Activated T-helper 1 cell treated with anti-CD3 and anti-CD28 coated beads, Interleukin-12 subunit alpha, Interleukin-12 subunit beta, Interleukin-2, Interleukin-4 antibody, amounts not matched to agents 30 ng/mL and 10 ng/mL and 1 ng/mL, durations not matched to agents 14 hours and 24 hours and 36 hours (primary cell): Measurements from ENCODE around the gene SECTM1. TPM values are rescaled to one million over a fixed set of nuclear protein-coding genes. Genes with fewer than 3 reads are reported as not detected.

Experiments
- DNase-seq: peaks from one replicate; pipeline ENCODE4 v3.0.0; 2021; ENCODE audit warnings: low spot score
- H3K27ac Mint-ChIP-seq: one replicate; pipeline ENCODE4 v1.8.0; 2021; ENCODE audit warnings: mild to moderate bottlenecking, mixed read lengths
- H3K27me3 Mint-ChIP-seq: one replicate; pipeline ENCODE4 v1.8.0; 2022; ENCODE audit warnings: mild to moderate bottlenecking, moderate library complexity, mixed read lengths; ENCODE audit not compliant: insufficient read depth
- H3K36me3 Mint-ChIP-seq: one replicate; pipeline ENCODE4 v1.8.0; 2021; ENCODE audit warnings: low read depth, mixed read lengths
- H3K4me1 Mint-ChIP-seq: one replicate; pipeline ENCODE4 v1.8.0; 2021; ENCODE audit warnings: low read depth, mixed read lengths
- H3K4me3 Mint-ChIP-seq: one replicate; pipeline ENCODE4 v1.8.0; 2021; ENCODE audit warnings: mild to moderate bottlenecking, moderate library complexity, mixed read lengths
- H3K9me3 Mint-ChIP-seq: one replicate; pipeline ENCODE4 v1.8.0; 2021; ENCODE audit warnings: mixed read lengths
- intact Hi-C: fragments of 100-400 bp; cut with micrococcal nuclease; formaldehyde crosslinking; loops from one replicate; pipeline ENCODE4 v1.15.1; 2024
- total RNA-seq: library from RNA; stranded (reverse); gene quantifications from 2 replicates; pipeline ENCODE4 v1.2.3, GENCODE V29; 2022

Gene SECTM1
- total RNA-seq, 1 donor from 2014 or later, result 4.2 TPM

GRCh38 chr17:82303944-82304808 lies 29.4 kb downstream of the SECTM1 start:
- Mint-ChIP-seq H3K27me3 (no peaks in the 10 kb centered on the region), H3K36me3 (peaks cover 2% of the 10 kb centered on the region), H3K4me3 (no peak overlapping the region), H3K27ac (peak overlapping the region; percentile 12), H3K9me3 (no peaks in the 10 kb centered on the region), H3K4me1 (peaks cover 60% of the 10 kb centered on the region)
- no peak for DNase-seq
- intact Hi-C loops, result loop anchor here (2.0 kb wide), 1 partner anchor 13 kb away; the partner anchor contains the start of gene CD7

DNA sequence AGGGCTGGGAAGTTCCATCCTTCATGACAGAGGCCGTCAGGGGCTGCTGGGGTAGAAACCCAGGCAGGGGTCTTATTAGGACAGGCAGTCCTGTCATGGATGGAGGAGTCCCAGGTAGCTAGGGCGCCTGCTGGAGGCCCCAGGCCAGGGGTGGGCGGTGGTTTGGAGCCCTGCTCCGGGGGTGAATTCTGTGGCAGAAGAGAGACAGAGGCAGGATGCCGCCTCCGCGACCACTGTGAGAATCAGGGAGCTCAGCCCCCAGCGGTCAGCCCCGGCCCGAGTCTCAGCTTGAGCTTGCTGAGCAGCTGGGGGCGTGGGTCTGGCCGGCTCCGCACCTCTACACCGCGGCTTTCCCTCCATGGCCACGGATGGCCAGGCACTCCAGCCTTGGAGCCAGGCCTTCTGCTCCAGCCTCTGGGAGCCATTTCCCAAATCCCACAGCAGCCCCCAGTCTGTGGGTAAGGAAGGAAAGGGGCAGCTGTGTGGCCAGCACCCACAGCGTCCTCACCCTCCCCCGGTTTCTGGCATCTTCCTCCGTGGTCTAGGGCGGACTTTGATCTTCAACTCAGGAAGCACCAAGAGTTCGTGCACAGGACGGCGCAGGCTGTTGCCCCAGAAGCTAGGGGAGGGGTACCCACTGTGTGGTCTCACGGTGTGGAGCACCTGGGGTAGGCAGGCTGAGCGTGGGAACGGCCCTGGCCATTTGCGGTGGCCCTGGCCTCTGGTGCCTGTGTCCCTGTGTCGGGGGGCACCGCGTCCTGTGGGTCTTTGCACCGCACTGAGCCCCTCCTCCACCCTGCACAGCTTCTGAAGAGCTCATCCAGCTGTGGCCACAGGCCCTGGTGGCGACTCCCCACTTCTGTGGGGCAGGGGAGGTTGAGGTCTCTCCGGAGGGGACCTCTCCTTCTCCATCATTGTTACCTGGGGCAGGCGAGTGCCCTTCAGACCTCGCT lies 30.3 kb downstream of the SECTM1 start:
- peak overlapping the region; percentile 77 for H3K4me3 Mint-ChIP-seq
- H3K36me3 Mint-ChIP-seq, result peaks cover 2% of the 10 kb centered on the region
- H3K27ac Mint-ChIP-seq, result peak overlapping the region; percentile 82
- intact Hi-C loops, result loop anchor here (2.0 kb wide), 1 partner anchor 14 kb away; the partner anchor contains the start of gene CD7
- H3K4me1 Mint-ChIP-seq, result peaks cover 69% of the 10 kb centered on the region
- H3K9me3 Mint-ChIP-seq, result no peaks in the 10 kb centered on the region
- no peak for DNase-seq
- no peaks in the 10 kb centered on the region for H3K27me3 Mint-ChIP-seq

- Mint-ChIP-seq H3K4me1 (peaks cover 71% of the 10 kb centered on the region), H3K4me3 (peak overlapping the region; percentile 81), H3K9me3 (no peaks in the 10 kb centered on the region), H3K27ac (peak overlapping the region; percentile 94), H3K36me3 (no peaks in the 10 kb centered on the region), H3K27me3 (no peaks in the 10 kb centered on the region)
- DNase-seq, result no peak
- intact Hi-C loops, result loop anchor here (2.0 kb wide), 1 partner anchor 14 kb away; the partner anchor contains the start of gene CD7
Observed at GRCh38 chr17:82302568-82302963, 31.0 kb downstream of the SECTM1 start.

DNA sequence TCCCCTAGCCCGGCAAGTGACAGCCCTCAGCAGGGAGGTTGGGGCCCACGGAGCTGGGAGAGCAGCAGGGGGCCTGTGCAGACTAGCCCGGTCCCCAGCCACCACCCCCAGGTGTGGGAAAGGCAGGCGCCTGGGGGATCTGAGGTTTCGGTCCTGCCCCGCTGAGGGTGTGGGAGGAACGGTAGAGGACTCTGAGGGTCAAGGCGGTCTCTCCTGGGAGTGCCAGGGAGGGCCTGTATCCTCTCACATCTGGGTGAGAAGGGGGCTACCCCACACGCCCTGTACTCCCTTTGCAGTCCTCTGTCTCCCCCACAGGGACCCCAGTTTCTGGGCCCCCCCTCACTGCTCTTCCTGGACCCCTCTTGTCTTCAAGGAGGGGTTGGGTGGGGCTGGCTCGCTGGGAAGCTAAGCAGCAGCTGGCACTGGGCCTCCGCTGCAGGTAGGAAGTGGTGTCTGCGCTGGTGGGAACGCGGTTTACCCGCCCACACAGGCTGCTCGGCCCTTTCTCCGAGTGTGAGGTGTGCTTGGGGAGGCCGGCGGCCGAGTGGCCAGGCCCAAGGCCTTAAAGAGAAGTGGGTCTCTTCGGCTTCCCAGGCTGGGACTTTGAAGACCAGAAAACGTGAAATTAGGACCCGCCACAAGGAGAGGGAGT lies 31.5 kb downstream of the SECTM1 start:
- intact Hi-C loops, result loop anchor here (2.0 kb wide), 1 partner anchor 15 kb away; the partner anchor contains the start of gene CD7
- peak; percentile 64 for DNase-seq
- Mint-ChIP-seq H3K4me3 (peak overlapping the region; percentile 81), H3K36me3 (no peaks in the 10 kb centered on the region), H3K9me3 (no peaks in the 10 kb centered on the region), H3K27ac (peak overlapping the region; percentile 94), H3K4me1 (peaks cover 76% of the 10 kb centered on the region), H3K27me3 (no peaks in the 10 kb centered on the region)

DNA sequence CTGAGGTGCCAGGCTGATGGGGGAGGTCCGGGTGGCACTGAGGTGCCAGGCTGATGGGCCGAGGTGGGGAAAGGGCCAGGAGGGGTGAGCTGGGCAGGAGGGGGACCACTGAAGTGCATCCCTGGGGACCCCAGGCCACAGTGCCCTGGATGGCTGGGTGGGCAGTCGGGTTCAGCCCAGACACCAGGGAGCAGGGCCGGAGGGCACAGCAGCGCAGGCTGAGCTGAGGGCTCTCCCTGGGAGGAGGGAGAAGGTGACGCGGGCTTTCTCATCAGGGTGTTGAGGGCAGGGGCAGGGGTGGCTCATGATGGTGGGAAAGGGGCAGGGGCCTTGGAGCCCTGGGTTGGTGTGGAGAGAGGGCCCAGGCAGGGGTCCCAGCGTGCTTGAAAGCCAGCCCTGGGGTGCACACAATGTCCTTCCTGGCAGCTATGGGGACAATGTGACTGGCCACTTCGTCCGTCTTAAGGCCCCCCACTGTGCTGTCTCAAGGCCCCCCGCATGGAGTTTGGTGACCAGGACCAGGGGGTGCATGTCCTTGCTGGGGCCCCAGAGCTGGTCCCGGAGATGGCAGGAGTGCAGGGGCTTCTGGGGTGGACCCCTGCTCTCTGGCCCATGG lies 32.2 kb downstream of the SECTM1 start:
- H3K4me3 Mint-ChIP-seq, result peak overlapping the region; percentile 89
- DNase-seq, result no peak
- H3K36me3 Mint-ChIP-seq, result no peaks in the 10 kb centered on the region
- peaks cover 76% of the 10 kb centered on the region for H3K4me1 Mint-ChIP-seq
- H3K9me3 Mint-ChIP-seq, result no peaks in the 10 kb centered on the region
- H3K27me3 Mint-ChIP-seq, result no peaks in the 10 kb centered on the region
- intact Hi-C loops, result no loop called here
- H3K27ac Mint-ChIP-seq, result peak overlapping the region; percentile 94

GRCh38 chr17:82300707-82301270 lies 32.8 kb downstream of the SECTM1 start:
- no peaks in the 10 kb centered on the region for H3K9me3 Mint-ChIP-seq
- no peaks in the 10 kb centered on the region for H3K27me3 Mint-ChIP-seq
- H3K36me3 Mint-ChIP-seq, result no peaks in the 10 kb centered on the region
- intact Hi-C loops, result no loop called here
- DNase-seq, result peak; percentile 48
- H3K27ac Mint-ChIP-seq, result peak overlapping the region; percentile 98
- peak overlapping the region; percentile 89 for H3K4me3 Mint-ChIP-seq
- peaks cover 75% of the 10 kb centered on the region for H3K4me1 Mint-ChIP-seq

DNA sequence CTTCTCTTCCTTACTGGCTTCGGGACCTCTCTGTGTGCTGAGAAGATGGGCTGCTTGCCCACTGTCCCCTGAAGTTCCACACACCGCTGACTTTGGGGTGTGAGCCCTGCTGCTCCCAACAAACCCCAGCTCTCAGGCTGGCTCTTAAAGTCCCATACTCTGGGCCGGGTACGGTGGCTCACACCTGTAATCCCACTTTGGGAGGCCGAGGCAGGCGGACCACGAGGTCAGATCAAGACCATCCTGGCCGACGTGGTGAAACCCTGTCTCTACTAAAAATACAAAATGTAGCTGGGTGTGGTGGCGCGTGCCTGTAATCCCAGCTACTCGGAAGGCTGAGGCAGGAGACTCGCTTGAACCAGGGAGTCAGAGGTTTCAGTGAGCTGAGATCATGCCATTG lies 33.3 kb downstream of the SECTM1 start:
- no peaks in the 10 kb centered on the region for H3K9me3 Mint-ChIP-seq
- H3K27ac Mint-ChIP-seq, result peak overlapping the region; percentile 98
- H3K27me3 Mint-ChIP-seq, result no peaks in the 10 kb centered on the region
- no peaks in the 10 kb centered on the region for H3K36me3 Mint-ChIP-seq
- H3K4me1 Mint-ChIP-seq, result peaks cover 79% of the 10 kb centered on the region
- no peak for DNase-seq
- peak overlapping the region; percentile 89 for H3K4me3 Mint-ChIP-seq
- intact Hi-C loops, result no loop called here

GRCh38 chr17:82299452-82299851 lies 34.1 kb downstream of the SECTM1 start:
- Mint-ChIP-seq H3K4me1 (peaks cover 84% of the 10 kb centered on the region), H3K9me3 (no peaks in the 10 kb centered on the region), H3K27ac (peak overlapping the region; percentile 98), H3K27me3 (no peaks in the 10 kb centered on the region), H3K4me3 (peak overlapping the region; percentile 89), H3K36me3 (peaks cover 4% of the 10 kb centered on the region)
- intact Hi-C loops, result loop anchor here (1.0 to 10.0 kb wide), 3 partner anchors 22 to 435 kb away; partner anchors contain the start of genes CENPX, LRRC45 and P4HB
- peak; percentile 51 for DNase-seq

DNA sequence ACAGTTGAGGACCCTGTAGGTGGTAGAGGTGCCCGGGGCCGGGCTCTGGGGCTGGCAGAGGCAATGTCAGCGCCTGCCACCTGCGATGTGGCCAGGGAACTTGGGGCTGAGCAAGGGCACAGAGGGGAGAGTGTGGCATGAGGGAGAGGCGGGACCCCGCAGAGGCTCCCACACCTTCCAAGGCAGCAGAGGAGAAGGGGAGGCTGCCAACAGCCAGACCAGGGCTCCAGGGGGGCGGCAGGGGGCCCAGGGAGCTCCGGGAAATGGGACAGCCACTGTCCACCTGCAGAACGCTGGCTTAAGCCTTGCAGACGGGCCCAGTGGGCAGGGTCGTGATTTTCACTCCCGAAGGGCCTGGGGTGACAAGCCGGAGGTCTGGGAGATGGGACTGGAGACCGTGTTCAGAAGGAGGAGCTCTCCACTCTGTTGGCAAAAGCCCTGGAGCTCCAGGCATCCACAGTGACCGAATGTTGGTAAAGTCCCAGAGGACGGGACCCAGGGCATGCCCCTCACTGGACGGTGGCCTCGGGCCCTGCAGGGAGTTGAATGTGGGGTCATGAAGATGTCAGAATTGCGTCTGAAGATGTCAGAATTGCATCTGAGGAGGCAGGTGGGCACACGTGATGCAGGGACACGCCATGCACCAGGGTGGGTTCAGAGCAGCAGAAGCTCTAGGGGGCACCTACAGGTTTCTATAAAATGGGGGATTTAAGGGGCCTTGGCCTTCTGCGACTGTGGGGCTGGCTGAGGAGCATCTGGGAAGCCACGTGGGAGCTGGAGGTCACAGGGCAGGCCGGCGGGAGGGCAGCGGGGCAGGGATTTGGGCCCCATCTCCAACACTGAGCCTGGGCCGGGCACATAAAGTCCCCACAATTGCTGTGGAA lies 34.8 kb downstream of the SECTM1 start:
- Mint-ChIP-seq H3K4me3 (peak overlapping the region; percentile 89), H3K4me1 (peaks cover 90% of the 10 kb centered on the region), H3K36me3 (peaks cover 4% of the 10 kb centered on the region), H3K9me3 (no peaks in the 10 kb centered on the region), H3K27ac (peak overlapping the region; percentile 98), H3K27me3 (no peaks in the 10 kb centered on the region)
- no peak for DNase-seq
- intact Hi-C loops, result loop anchor here (1.0 to 10.0 kb wide), 5 partner anchors 23 to 434 kb away; partner anchors contain the start of genes CENPX, CSNK1D, LRRC45 and P4HB

DNA sequence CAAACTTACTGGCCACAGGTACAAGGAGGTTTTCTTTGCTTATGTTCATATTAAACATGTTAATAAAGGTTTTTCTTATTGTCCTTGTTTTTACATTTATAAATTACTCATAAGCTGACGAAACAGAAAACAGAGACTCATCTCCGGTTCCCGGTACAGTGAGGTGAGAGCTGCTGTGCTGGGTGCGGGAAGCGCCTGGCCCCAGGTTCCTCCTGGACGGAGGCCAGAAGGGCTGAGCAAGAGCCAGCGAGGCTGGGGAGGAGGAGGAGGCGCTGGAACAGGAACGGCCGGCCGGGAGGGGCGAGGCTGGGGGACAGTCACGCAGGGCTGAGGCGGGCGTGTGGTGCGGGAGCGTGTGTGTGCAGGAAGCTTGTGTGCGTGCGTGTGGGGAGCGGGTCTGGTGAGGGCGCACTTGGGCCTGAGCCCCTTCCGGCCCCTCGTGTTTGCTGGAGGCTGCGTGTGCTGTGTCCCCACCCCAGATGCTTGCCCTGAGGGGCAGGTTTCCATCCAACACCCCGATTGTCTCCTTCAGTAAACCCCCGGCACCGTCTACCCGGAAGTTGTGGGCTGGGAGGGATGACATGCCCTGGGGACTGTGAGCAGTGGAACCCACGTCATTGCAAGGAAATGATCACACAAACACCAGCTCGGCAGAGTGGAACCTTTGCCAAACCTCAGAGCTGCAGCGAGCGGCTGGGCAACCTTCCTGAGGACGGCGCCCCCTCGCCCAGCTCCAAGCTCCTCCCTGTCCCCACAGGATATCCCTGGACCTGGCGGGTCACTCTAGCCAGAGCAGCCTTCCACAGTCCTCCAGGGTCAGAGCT lies 35.6 kb downstream of the SECTM1 start:
- Mint-ChIP-seq H3K27me3 (no peaks in the 10 kb centered on the region), H3K36me3 (peaks cover 4% of the 10 kb centered on the region), H3K27ac (peak overlapping the region; percentile 98), H3K4me3 (peak overlapping the region; percentile 89), H3K4me1 (peaks cover 85% of the 10 kb centered on the region), H3K9me3 (no peaks in the 10 kb centered on the region)
- DNase-seq, result peak; percentile 91
- intact Hi-C loops, result loop anchor here (1.0 to 10.0 kb wide), 6 partner anchors 8 to 433 kb away; partner anchors contain the start of genes CENPX, CSNK1D, LRRC45 and P4HB
